22Rv1 (cell line): Measurements from ENCODE around the gene FAM90A26.
"Not testable (repeated sequence)": the region's sequence is repeated elsewhere in the genome, so short reads cannot be mapped to it uniquely, and the experiment has no call there.

Source experiments
- ZFX ChIP-seq: fragments of 450-650 bp; IDR thresholded peaks from 2 replicates; pipeline ENCODE4 v1.6.1; 2017; ENCODE audit warnings: antibody characterized with exemption, borderline replicate concordance
- TF ChIP-seq, protein P1 (sequence below): fragments of 450-650 bp; IDR thresholded peaks from 2 replicates; pipeline ENCODE4 v1.5.1; 2017; ENCODE audit warnings: mild to moderate bottlenecking

DNA sequence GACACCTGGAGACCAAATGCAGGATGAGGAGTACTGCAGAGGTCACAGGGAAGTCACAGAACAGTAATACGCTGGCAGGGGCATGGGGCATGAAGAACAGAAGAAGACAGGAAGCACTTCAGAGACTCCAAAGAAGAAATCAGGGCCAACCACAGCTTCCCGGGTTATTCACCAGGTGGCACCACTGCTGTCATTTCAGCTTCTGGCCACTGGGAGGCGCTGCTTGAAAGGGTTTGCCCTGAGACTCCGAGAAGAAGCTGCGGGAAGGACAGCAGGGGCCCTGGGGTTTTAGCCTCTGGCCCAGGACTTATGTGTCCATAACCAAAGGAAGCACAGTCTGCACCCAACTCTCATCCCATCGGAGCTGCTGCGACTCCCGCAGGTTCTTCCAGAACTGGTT lies 4.2 kb upstream of the FAM90A26 start:
- TF ChIP-seq, protein P1, sequence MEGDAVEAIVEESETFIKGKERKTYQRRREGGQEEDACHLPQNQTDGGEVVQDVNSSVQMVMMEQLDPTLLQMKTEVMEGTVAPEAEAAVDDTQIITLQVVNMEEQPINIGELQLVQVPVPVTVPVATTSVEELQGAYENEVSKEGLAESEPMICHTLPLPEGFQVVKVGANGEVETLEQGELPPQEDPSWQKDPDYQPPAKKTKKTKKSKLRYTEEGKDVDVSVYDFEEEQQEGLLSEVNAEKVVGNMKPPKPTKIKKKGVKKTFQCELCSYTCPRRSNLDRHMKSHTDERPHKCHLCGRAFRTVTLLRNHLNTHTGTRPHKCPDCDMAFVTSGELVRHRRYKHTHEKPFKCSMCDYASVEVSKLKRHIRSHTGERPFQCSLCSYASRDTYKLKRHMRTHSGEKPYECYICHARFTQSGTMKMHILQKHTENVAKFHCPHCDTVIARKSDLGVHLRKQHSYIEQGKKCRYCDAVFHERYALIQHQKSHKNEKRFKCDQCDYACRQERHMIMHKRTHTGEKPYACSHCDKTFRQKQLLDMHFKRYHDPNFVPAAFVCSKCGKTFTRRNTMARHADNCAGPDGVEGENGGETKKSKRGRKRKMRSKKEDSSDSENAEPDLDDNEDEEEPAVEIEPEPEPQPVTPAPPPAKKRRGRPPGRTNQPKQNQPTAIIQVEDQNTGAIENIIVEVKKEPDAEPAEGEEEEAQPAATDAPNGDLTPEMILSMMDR = not testable (repeated sequence)
- not testable (repeated sequence) for TF ChIP-seq ZFX
